ENCODE data around the gene DPH2.

Gene DPH2

GRCh38 chr1:44002165-44002564 lies 32.4 kb downstream of the DPH2 start:
- no peak for DNase-seq (ENCODE audit: low spot score)
- TF ChIP-seq CTCF (IDR thresholded peaks at IDR 0.05; ENCODE audit: extremely low read depth, insufficient read depth, missing control alignments), result no peak
- in situ Hi-C loops (cut with MboI; ENCODE audit: low pct_unique_long_range_greater_than_20kb, low sequenced_read_pairs, unreplicated experiment), result no loop called here

GRCh38 chr1:44002606-44003157 lies 32.9 kb downstream of the DPH2 start:
- in situ Hi-C loops (cut with MboI; ENCODE audit: low pct_unique_long_range_greater_than_20kb, low sequenced_read_pairs, unreplicated experiment), result no loop called here
- DNase-seq (ENCODE audit: low spot score), result no peak
- peak; percentile 0 for TF ChIP-seq CTCF (IDR thresholded peaks at IDR 0.05; ENCODE audit: extremely low read depth, insufficient read depth, missing control alignments)

- no peak for DNase-seq (ENCODE audit: low spot score)
- in situ Hi-C loops (cut with MboI; ENCODE audit: low pct_unique_long_range_greater_than_20kb, low sequenced_read_pairs, unreplicated experiment), result no loop called here
- no peak for TF ChIP-seq CTCF (IDR thresholded peaks at IDR 0.05; ENCODE audit: extremely low read depth, insufficient read depth, missing control alignments)
Observed at GRCh38 chr1:44008259-44008658, 38.4 kb downstream of the DPH2 start.

- in situ Hi-C loops (cut with MboI; ENCODE audit: low pct_unique_long_range_greater_than_20kb, low sequenced_read_pairs, unreplicated experiment), result no loop called here
- no peak for TF ChIP-seq CTCF (IDR thresholded peaks at IDR 0.05; ENCODE audit: extremely low read depth, insufficient read depth, missing control alignments)
- no peak for DNase-seq (ENCODE audit: low spot score)
Observed at GRCh38 chr1:44010935-44011471, 41.2 kb downstream of the DPH2 start.

GRCh38 chr1:44012404-44012803 lies 42.6 kb downstream of the DPH2 start:
- in situ Hi-C loops (cut with MboI; ENCODE audit: low pct_unique_long_range_greater_than_20kb, low sequenced_read_pairs, unreplicated experiment), result no loop called here
- no peak for TF ChIP-seq CTCF (IDR thresholded peaks at IDR 0.05; ENCODE audit: extremely low read depth, insufficient read depth, missing control alignments)
- DNase-seq (ENCODE audit: low spot score), result no peak

GRCh38 chr1:44012941-44013609 lies 43.3 kb downstream of the DPH2 start:
- no peak for TF ChIP-seq CTCF (IDR thresholded peaks at IDR 0.05; ENCODE audit: extremely low read depth, insufficient read depth, missing control alignments)
- no peak for DNase-seq (ENCODE audit: low spot score)
- in situ Hi-C loops (cut with MboI; ENCODE audit: low pct_unique_long_range_greater_than_20kb, low sequenced_read_pairs, unreplicated experiment), result no loop called here

Data from GM13977 (cell line).